Liver (tissue), 9 donors: Measurements from ENCODE around the gene FRK. TPM values are rescaled to one million over a fixed set of nuclear protein-coding genes. Genes with fewer than 3 reads are reported as not detected.

ENCODE experiments used
- DNase-seq: peaks from one replicate; pipeline ENCODE4 v3.0.0-alpha.2; 2017; ENCODE audit warnings: low spot score
- H3K27ac ChIP-seq, 2 donors: one replicate each; pipeline ENCODE4 v1.7.0; 2013; ENCODE audit warnings: inconsistent platforms in 2 of 2, low read length in 2 of 2, control low read depth in 1 of 2, low read depth in 1 of 2, mild to moderate bottlenecking in 1 of 2
- H3K27me3 ChIP-seq, 4 donors: one replicate each; pipeline versions ENCODE4 v1.6.1 to v1.7.0; 2013; ENCODE audit warnings: low read length in 3 of 4, inconsistent platforms in 1 of 4, mild to moderate bottlenecking in 1 of 4, moderate library complexity in 1 of 4; ENCODE audit not compliant: control insufficient read depth in 4 of 4, insufficient read depth in 4 of 4
- H3K36me3 ChIP-seq, 4 donors: one replicate each; pipeline versions ENCODE4 v1.6.1 to v1.7.0; 2013; ENCODE audit warnings: low read length in 3 of 4, mild to moderate bottlenecking in 3 of 4, low read depth in 1 of 4, moderate library complexity in 1 of 4; ENCODE audit not compliant: control insufficient read depth in 4 of 4, insufficient read depth in 3 of 4
- H3K4me1 ChIP-seq, 4 donors: one replicate each; pipeline versions ENCODE4 v1.6.1 to v1.7.0; 2013; ENCODE audit warnings: low read length in 3 of 4, mild to moderate bottlenecking in 3 of 4, moderate library complexity in 1 of 4; ENCODE audit not compliant: control insufficient read depth in 4 of 4, insufficient read depth in 4 of 4
- H3K4me3 ChIP-seq, 3 donors: one replicate each; pipeline versions ENCODE4 v1.6.1 to v1.7.0; 2013; ENCODE audit warnings: low read length in 3 of 3, control low read depth in 1 of 3, low read depth in 1 of 3, mild to moderate bottlenecking in 1 of 3
- H3K9ac ChIP-seq, 2 donors: one replicate each; pipeline ENCODE4 v1.7.0; 2013; ENCODE audit warnings: low read length in 2 of 2, mild to moderate bottlenecking in 2 of 2, moderate library complexity in 2 of 2, control low read depth in 1 of 2, low read depth in 1 of 2
- H3K9me3 ChIP-seq, 4 donors: one replicate each; pipeline versions ENCODE4 v1.6.1 to v1.7.0; 2013; ENCODE audit warnings: low read length in 3 of 4; ENCODE audit not compliant: control insufficient read depth in 4 of 4
- CTCF ChIP-seq: fragments of 150-350 bp; IDR thresholded peaks from 2 replicates; pipeline ENCODE4 v1.5.1; 2017; ENCODE audit warnings: improper control_type of control experiment, low read depth, low read length; ENCODE audit not compliant: missing input control
- EGR1 ChIP-seq, 2 donors: IDR thresholded peaks; 2 replicates each; pipeline ENCODE4 v1.6.1; 2016 to 2018; ENCODE audit warnings: antibody characterized with exemption in 2 of 2, low read depth in 2 of 2
- FOXA1 ChIP-seq: IDR thresholded peaks from 2 replicates; pipeline ENCODE4 v1.6.1; 2016; ENCODE audit warnings: antibody characterized with exemption
- FOXA2 ChIP-seq: IDR thresholded peaks from 2 replicates; pipeline ENCODE4 v1.6.1; 2016; ENCODE audit warnings: antibody characterized with exemption
- GABPA ChIP-seq, 2 donors: IDR thresholded peaks in 1 of 2; conservative IDR thresholded peaks in 1 of 2; 2 replicates each; pipeline ENCODE4 v1.6.1; 2016; ENCODE audit warnings: antibody characterized with exemption in 2 of 2, mild to moderate bottlenecking in 1 of 2, moderate library complexity in 1 of 2
- HNF4A ChIP-seq, 2 donors: conservative IDR thresholded peaks; 2 replicates each; pipeline ENCODE4 v1.6.1; 2016; ENCODE audit warnings: antibody characterized with exemption in 2 of 2, mild to moderate bottlenecking in 2 of 2
- HNF4G ChIP-seq: IDR thresholded peaks from 2 replicates; pipeline ENCODE4 v1.6.1; 2016; ENCODE audit warnings: antibody characterized with exemption
- JUND ChIP-seq, 2 donors: IDR thresholded peaks; 2 replicates each; pipeline ENCODE4 v1.6.1; 2016; ENCODE audit warnings: antibody characterized with exemption in 2 of 2
- NR2F2 ChIP-seq: IDR thresholded peaks from 2 replicates; pipeline ENCODE4 v1.6.1; 2016; ENCODE audit warnings: antibody characterized with exemption
- RAD21 ChIP-seq, 2 donors: IDR thresholded peaks; 2 replicates each; pipeline ENCODE4 v1.6.1; 2016; ENCODE audit warnings: antibody characterized with exemption in 2 of 2, mild to moderate bottlenecking in 2 of 2
- RXRA ChIP-seq, 2 donors: IDR thresholded peaks; 2 replicates each; pipeline ENCODE4 v1.6.1; 2017 to 2018; ENCODE audit warnings: antibody characterized with exemption in 2 of 2, mild to moderate bottlenecking in 1 of 2
- SP1 ChIP-seq: IDR thresholded peaks from 2 replicates; pipeline ENCODE4 v1.6.1; 2018; ENCODE audit warnings: antibody characterized with exemption, mild to moderate bottlenecking
- TAF1 ChIP-seq: conservative IDR thresholded peaks from 2 replicates; pipeline ENCODE4 v1.6.1; 2016; ENCODE audit warnings: antibody characterized with exemption, mild to moderate bottlenecking
- YY1 ChIP-seq: IDR thresholded peaks from 2 replicates; pipeline ENCODE4 v1.6.1; 2016; ENCODE audit warnings: antibody characterized with exemption, mild to moderate bottlenecking
- WGBS: extraction: QIAGEN DNeasy Blood & Tissue Kit; methylation state at CpG from one replicate; pipeline ENCODE4 v1.1.7; 2013; 5-methylcytosine and 5-hydroxymethylcytosine counted together
- polyA plus RNA-seq, 2 donors: library from polyadenylated mRNA; stranded (reverse) in 1 of 2; unstranded in 1 of 2; fragments of 200-250 nt in 1 of 2; fragments of >200 nt in 1 of 2; fragmentation: Nextera tagmentation in 1 of 2; extraction: Ambion mirVana in 1 of 2; gene quantifications; one replicate each; pipeline versions ENCODE4 v1.2.1 to v1.2.3, GENCODE V29; 2013 to 2015
- total RNA-seq, 2 donors: library from RNA; depleted of rRNA; stranded (reverse); fragments of >200 nt; gene quantifications; one replicate each; pipeline ENCODE4 v1.2.3, GENCODE V29; 2014
- TF ChIP-seq, protein P1 (sequence below): IDR thresholded peaks from 2 replicates; pipeline ENCODE4 v1.6.1; 2016; ENCODE audit warnings: antibody characterized with exemption
- TF ChIP-seq, protein P2 (sequence below): IDR thresholded peaks from 2 replicates; pipeline ENCODE4 v1.6.1; 2016; ENCODE audit warnings: antibody characterized with exemption
- TF ChIP-seq, protein P3 (sequence below): IDR thresholded peaks from 2 replicates; pipeline ENCODE4 v1.6.1; 2016; ENCODE audit warnings: antibody characterized with exemption
- TF ChIP-seq, protein P4 (sequence below): IDR thresholded peaks from 2 replicates; pipeline ENCODE4 v1.6.1; 2016; ENCODE audit warnings: antibody characterized with exemption, mild to moderate bottlenecking
- donor health status: healthy.
- donor health status: healthy.
- donor health status: healthy.
- donor health status: healthy.
- donor health status: healthy.

The FRK gene
- total and polyA plus RNA-seq, 4 donors = 3.6 to 26.8 (median 5.3) TPM

DNA sequence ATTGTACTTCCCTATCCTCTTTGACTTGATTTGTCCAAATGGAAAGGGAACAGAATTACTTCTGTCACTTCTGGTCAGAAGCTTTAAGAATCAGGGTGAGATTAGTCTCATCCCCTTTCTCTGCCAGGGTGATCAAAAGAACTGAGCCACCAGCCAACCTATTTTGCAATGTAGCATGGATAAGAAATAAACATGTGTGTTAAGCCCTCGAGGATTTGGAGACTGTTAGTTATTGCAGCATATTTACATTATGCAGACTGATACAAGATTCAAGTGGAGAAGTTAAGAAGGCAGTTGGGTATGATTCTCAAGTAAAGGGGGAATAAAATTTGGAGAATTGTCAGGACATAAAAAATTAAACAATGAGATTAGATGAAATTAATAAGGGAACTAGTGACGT, 106.0 kb downstream of the FRK start:
- WGBS = 57% methylated on average over 2 of the region's 2 CpGs
- Histone ChIP-seq H3K27me3 (no peaks in the 10 kb centered on the region), H3K4me1 (no peaks in the 10 kb centered on the region), H3K36me3 (peaks cover 0 to 20% (median 6%) of the 10 kb centered on the region in 4 donors), H3K27ac (no peak overlapping the region), H3K4me3 (no peak overlapping the region), H3K9ac (no peak overlapping the region), H3K9me3 (no peaks in the 10 kb centered on the region)
- TF ChIP-seq, protein P1, sequence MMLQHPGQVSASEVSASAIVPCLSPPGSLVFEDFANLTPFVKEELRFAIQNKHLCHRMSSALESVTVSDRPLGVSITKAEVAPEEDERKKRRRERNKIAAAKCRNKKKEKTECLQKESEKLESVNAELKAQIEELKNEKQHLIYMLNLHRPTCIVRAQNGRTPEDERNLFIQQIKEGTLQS = no peak
- TF ChIP-seq TAF1 (no peak), JUND (IDR thresholded peaks at IDR 0.05) (no peak), HNF4A (conservative IDR thresholded peaks at IDR 0.05) (no peak), HNF4G (no peak), RAD21 (IDR thresholded peaks at IDR 0.05) (no peak), FOXA2 (no peak), EGR1 (IDR thresholded peaks at IDR 0.05; ENCODE audit: low read depth in 2 of 2) (no peak), FOXA1 (no peak), CTCF (no peak), YY1 (no peak), RXRA (IDR thresholded peaks at IDR 0.05) (no peak), NR2F2 (no peak), GABPA (IDR thresholded peaks at IDR 0.05 in 1 of 2, conservative IDR thresholded peaks at IDR 0.05 in 1 of 2) (no peak)
- TF ChIP-seq, protein P2, sequence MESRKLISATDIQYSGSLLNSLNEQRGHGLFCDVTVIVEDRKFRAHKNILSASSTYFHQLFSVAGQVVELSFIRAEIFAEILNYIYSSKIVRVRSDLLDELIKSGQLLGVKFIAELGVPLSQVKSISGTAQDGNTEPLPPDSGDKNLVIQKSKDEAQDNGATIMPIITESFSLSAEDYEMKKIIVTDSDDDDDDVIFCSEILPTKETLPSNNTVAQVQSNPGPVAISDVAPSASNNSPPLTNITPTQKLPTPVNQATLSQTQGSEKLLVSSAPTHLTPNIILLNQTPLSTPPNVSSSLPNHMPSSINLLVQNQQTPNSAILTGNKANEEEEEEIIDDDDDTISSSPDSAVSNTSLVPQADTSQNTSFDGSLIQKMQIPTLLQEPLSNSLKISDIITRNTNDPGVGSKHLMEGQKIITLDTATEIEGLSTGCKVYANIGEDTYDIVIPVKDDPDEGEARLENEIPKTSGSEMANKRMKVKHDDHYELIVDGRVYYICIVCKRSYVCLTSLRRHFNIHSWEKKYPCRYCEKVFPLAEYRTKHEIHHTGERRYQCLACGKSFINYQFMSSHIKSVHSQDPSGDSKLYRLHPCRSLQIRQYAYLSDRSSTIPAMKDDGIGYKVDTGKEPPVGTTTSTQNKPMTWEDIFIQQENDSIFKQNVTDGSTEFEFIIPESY = no peak
- TF ChIP-seq, protein P3, sequence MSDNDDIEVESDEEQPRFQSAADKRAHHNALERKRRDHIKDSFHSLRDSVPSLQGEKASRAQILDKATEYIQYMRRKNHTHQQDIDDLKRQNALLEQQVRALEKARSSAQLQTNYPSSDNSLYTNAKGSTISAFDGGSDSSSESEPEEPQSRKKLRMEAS = no peak
- DNase-seq = no peak

DNA sequence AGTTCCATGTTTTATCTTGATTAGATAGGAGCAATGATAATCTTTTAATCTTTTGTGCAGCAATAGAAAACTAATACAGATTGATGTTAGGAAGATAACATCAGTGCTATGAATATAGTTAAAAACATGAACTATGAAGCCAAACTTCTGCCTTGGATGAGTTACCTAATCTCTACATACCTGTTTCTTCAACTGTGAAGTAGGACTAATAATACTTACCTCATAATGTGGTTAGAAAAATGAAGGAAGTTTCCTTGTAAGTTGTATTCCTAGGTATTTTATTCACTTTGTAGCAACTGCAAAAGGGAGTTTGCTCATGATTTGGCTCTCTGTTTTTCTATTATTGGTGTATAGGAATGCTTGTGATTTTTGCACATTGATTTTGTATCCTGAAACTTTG, 111.9 kb downstream of the FRK start:
- Histone ChIP-seq H3K4me3 (no peak overlapping the region), H3K9ac (no peak overlapping the region), H3K27me3 (no peaks in the 10 kb centered on the region), H3K4me1 (peaks cover 0 to 7% (median 5%) of the 10 kb centered on the region in 4 donors), H3K27ac (no peak overlapping the region), H3K9me3 (no peaks in the 10 kb centered on the region), H3K36me3 (peaks cover 0 to 8% (median 4%) of the 10 kb centered on the region in 4 donors)
- no peak for DNase-seq
- TF ChIP-seq RAD21 (IDR thresholded peaks at IDR 0.05) (no peak), GABPA (IDR thresholded peaks at IDR 0.05 in 1 of 2, conservative IDR thresholded peaks at IDR 0.05 in 1 of 2) (no peak), SP1 (no peak), CTCF (no peak), TAF1 (no peak)
- TF ChIP-seq, protein P4, sequence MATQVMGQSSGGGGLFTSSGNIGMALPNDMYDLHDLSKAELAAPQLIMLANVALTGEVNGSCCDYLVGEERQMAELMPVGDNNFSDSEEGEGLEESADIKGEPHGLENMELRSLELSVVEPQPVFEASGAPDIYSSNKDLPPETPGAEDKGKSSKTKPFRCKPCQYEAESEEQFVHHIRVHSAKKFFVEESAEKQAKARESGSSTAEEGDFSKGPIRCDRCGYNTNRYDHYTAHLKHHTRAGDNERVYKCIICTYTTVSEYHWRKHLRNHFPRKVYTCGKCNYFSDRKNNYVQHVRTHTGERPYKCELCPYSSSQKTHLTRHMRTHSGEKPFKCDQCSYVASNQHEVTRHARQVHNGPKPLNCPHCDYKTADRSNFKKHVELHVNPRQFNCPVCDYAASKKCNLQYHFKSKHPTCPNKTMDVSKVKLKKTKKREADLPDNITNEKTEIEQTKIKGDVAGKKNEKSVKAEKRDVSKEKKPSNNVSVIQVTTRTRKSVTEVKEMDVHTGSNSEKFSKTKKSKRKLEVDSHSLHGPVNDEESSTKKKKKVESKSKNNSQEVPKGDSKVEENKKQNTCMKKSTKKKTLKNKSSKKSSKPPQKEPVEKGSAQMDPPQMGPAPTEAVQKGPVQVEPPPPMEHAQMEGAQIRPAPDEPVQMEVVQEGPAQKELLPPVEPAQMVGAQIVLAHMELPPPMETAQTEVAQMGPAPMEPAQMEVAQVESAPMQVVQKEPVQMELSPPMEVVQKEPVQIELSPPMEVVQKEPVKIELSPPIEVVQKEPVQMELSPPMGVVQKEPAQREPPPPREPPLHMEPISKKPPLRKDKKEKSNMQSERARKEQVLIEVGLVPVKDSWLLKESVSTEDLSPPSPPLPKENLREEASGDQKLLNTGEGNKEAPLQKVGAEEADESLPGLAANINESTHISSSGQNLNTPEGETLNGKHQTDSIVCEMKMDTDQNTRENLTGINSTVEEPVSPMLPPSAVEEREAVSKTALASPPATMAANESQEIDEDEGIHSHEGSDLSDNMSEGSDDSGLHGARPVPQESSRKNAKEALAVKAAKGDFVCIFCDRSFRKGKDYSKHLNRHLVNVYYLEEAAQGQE = no peak
- TF ChIP-seq, protein P1 = no peak
- TF ChIP-seq, protein P2 = no peak
- TF ChIP-seq, protein P3 = no peak
